Tibial nerve (tissue), 4 donors: ENCODE measurements around the gene LSP1. TPM values are rescaled to one million over a fixed set of nuclear protein-coding genes. Genes with fewer than 3 reads are reported as not detected.
A peak's percentile ranks its signal among the peaks of the same experiment; 100 is the strongest.

Experiments
- DNase-seq, 2 donors: peaks; one replicate each; pipeline ENCODE4 v3.0.0-alpha.2; 2019; ENCODE audit warnings: low spot score in 2 of 2
- H3K27ac ChIP-seq, 4 donors: fragments of 200-600 bp; sonication (generic) in 3 of 4; one replicate each; pipeline ENCODE4 v1.5.1; 2017 to 2019; ENCODE audit warnings: mild to moderate bottlenecking in 1 of 4
- H3K27me3 ChIP-seq, 2 donors: fragments of 200-600 bp; sonication (generic) in 1 of 2; one replicate each; pipeline versions ENCODE4 v1.5.1 to v1.6.0; 2017 to 2019
- H3K36me3 ChIP-seq, 3 donors: fragments of 200-600 bp; sonication (generic); one replicate each; pipeline ENCODE4 v1.5.1; 2018 to 2019
- H3K4me1 ChIP-seq, 4 donors: fragments of 200-600 bp; sonication (generic) in 3 of 4; one replicate each; pipeline ENCODE4 v1.5.1; 2017 to 2019
- H3K4me3 ChIP-seq, 4 donors: fragments of 200-600 bp; sonication (generic) in 3 of 4; one replicate each; pipeline ENCODE4 v1.5.1; 2017 to 2019; ENCODE audit warnings: mild to moderate bottlenecking in 1 of 4, moderate library complexity in 1 of 4
- H3K9me3 ChIP-seq, 4 donors: fragments of 200-600 bp; sonication (generic) in 3 of 4; one replicate each; pipeline ENCODE4 v1.5.1; 2017 to 2019
- EP300 ChIP-seq, 2 donors: sonication (generic); formaldehyde crosslinking; IDR thresholded peaks; one replicate each; pipeline ENCODE4 v1.6.1; 2017; ENCODE audit warnings: antibody characterized with exemption in 2 of 2, mild to moderate bottlenecking in 1 of 2
- POLR2A ChIP-seq, 2 donors: fragments of 450-650 bp; IDR thresholded peaks; one replicate each; pipeline ENCODE4 v1.6.1; 2017; ENCODE audit warnings: antibody characterized with exemption in 2 of 2, mild to moderate bottlenecking in 2 of 2, moderate library complexity in 2 of 2
- WGBS, 2 donors: methylation state at CpG; one replicate each; pipeline ENCODE4 v1.1.5; 2018; 5-methylcytosine and 5-hydroxymethylcytosine counted together
- total RNA-seq, 4 donors: library from RNA; depleted of rRNA; stranded (reverse); fragments of >200 nt; gene quantifications; one replicate each; pipeline ENCODE4 v1.1.0, GENCODE V29; 2016
- TF ChIP-seq, protein P1 (sequence below), 5 experiments: fragments of 200-600 bp in 3 of 5; fragments of 450-650 bp in 2 of 5; sonication (generic) in 3 of 5; IDR thresholded peaks; one replicate each; pipeline ENCODE4 v1.5.1; 2016 to 2019; ENCODE audit warnings: antibody characterized with exemption in 5 of 5, mild to moderate bottlenecking in 3 of 5, moderate library complexity in 2 of 5

LSP1 gene
- total RNA-seq, 4 donors from 2014 or later = 36.9 to 69.0 (median 50.2) TPM

DNA sequence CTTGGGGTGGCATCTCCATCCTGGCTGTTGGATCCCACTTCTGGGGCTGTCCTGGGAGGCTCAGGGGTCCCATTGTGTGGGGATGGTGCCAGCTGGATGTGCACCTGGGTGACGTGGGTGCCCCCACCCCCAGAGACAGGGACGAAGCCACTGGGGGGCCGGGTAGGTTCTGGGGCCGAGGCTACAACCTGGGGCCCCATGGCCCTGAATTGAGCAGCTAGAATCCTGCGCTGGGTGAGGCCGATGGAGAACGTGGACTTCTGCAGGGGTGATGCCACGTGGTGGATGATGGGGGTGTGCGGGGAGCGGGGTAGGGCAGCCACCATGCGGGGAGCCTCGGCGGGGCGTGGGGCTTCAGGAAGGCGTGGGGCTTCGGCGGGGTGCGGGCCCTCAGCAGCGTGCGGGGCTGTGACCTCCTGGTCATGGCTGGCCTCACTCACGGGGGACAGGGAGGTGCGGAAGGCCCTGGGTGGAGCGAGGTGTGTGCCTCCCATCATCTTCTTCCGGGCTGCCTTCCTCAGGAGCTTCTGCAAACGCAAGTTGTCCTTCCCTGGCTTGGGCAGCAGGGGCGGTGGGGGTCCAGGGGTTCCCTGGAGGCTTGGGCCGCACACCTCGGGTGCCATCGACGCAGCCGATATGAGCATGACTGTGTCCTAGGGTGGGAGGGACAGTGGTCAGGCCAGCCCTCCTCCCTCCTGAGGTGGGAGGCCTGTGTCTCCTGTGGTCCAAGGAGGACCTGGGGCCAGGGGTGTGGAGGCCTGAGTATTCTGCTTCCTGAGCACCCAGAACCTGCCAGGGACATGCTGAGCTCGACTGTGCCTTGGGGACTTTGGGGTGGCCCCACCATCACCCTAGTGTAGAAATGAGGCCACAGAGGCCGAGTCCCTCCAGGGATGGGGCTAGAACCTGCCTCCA is 37.3 kb downstream of the LSP1 start:
- whole genome bisulfite sequencing, 2 donors = 82 to 94% methylated on average over 26 to 32 of the region's 33 CpGs
- Histone ChIP-seq H3K36me3 (peaks cover 0 to 20% (median 0%) of the 10 kb centered on the region in 3 donors), H3K27ac (peak overlapping the region in 1 of 4 donors; percentile 29), H3K27me3 (no peaks in the 10 kb centered on the region), H3K9me3 (no peaks in the 10 kb centered on the region), H3K4me3 (no peak overlapping the region), H3K4me1 (peaks cover 0 to 10% (median 0%) of the 10 kb centered on the region in 4 donors)
- TF ChIP-seq POLR2A (IDR thresholded peaks at IDR 0.05) = no peak
- TF ChIP-seq, protein P1, sequence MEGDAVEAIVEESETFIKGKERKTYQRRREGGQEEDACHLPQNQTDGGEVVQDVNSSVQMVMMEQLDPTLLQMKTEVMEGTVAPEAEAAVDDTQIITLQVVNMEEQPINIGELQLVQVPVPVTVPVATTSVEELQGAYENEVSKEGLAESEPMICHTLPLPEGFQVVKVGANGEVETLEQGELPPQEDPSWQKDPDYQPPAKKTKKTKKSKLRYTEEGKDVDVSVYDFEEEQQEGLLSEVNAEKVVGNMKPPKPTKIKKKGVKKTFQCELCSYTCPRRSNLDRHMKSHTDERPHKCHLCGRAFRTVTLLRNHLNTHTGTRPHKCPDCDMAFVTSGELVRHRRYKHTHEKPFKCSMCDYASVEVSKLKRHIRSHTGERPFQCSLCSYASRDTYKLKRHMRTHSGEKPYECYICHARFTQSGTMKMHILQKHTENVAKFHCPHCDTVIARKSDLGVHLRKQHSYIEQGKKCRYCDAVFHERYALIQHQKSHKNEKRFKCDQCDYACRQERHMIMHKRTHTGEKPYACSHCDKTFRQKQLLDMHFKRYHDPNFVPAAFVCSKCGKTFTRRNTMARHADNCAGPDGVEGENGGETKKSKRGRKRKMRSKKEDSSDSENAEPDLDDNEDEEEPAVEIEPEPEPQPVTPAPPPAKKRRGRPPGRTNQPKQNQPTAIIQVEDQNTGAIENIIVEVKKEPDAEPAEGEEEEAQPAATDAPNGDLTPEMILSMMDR (IDR thresholded peaks at IDR 0.05) = no peak
- TF ChIP-seq EP300 (IDR thresholded peaks at IDR 0.05) = no peak
- no peak for DNase-seq

DNA sequence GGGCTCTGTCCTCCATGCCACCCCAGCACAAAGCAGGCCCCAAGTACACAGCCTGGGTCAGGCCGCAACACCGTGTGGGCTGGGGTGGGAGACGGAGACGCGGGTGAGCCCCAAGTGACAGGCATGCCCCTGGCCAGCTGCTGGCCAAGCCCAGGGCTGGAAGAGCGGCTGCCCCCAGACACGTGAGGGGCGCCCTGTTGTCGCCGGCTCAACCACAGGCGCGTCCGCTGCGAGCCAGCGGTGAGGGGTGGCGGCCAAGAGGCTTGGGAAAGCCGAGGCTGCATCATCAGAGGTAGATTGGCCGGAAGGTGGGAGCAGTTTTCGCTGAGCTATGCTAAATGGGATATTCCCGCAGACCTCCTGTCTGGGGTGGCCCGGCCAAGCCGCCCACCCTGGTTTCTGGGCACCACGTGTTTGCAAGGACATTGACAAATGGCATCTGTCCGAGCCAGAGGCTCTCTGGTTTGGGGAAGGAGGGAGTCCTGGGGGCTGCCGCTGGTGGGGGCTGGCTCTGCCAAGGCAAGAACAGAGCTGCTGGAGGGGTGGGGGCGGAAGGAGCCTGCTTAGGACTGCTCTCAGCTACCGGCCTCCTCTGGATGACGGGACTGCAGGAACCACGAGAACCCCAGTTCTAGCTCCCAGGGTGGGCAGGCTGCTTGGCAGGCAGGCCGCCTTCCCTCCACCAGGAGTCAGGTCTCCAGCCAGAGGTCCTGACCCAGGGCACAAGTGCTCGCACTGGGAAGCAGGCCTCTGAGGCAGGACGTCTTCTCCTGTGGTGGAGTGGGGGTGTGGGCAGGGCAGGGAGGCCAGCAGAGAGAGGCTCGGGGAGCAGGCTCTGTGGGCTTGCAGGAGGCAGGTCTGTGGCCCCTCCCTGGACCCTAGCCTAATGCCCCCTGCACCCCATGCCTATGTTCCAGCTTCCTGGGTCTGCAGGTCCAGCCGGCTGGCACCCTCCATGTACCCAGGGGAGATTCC is 38.3 kb downstream of the LSP1 start:
- no peaks in the 10 kb centered on the region for H3K9me3 ChIP-seq
- no peak for DNase-seq
- peak overlapping the region in 1 of 4 donors; percentile 29 for H3K27ac ChIP-seq
- H3K4me1 ChIP-seq = peaks cover 0 to 10% (median 0%) of the 10 kb centered on the region in 4 donors
- no peak overlapping the region for H3K4me3 ChIP-seq
- H3K27me3 ChIP-seq = no peaks in the 10 kb centered on the region
- H3K36me3 ChIP-seq = peaks cover 0 to 14% (median 0%) of the 10 kb centered on the region in 3 donors
- TF ChIP-seq, protein P1 (IDR thresholded peaks at IDR 0.05) = no peak
- no peak for TF ChIP-seq POLR2A (IDR thresholded peaks at IDR 0.05)
- TF ChIP-seq EP300 (IDR thresholded peaks at IDR 0.05) = no peak
- WGBS, 2 donors = 75 to 77% methylated on average over 27 to 30 of the region's 34 CpGs

- peaks cover 0 to 8% (median 0%) of the 10 kb centered on the region in 3 donors for H3K36me3 ChIP-seq
- no peak within 1 kb of the TSS for H3K4me3 ChIP-seq
- H3K9me3 ChIP-seq = no peaks in the 10 kb centered on the region
- 64 to 78% methylated on average over 7 of the region's 7 CpGs for WGBS, 2 donors
- TF ChIP-seq POLR2A (IDR thresholded peaks at IDR 0.05) (no peak), EP300 (IDR thresholded peaks at IDR 0.05) (no peak)
- TF ChIP-seq, protein P1 (IDR thresholded peaks at IDR 0.05) = no peak
- DNase-seq = no peak
- peaks cover 0 to 10% (median 0%) of the 10 kb centered on the region in 4 donors for H3K4me1 ChIP-seq
- H3K27me3 ChIP-seq = no peaks in the 10 kb centered on the region
- H3K27ac ChIP-seq = peak within 1 kb of the TSS in 1 of 4 donors; percentile 29
These were observed 38.9 kb downstream of the LSP1 start, which contains the start of gene PRR33 for GRCh38 chr11:1891831-1892115. TSS of gene PRR33 (minus strand) at chr11:1891895. CDS start at chr11:1890584, 1,311 bp downstream.

GRCh38 chr11:1892116-1892515 is 39.2 kb downstream of the LSP1 start:
- Histone ChIP-seq H3K4me1 (peaks cover 0 to 10% (median 0%) of the 10 kb centered on the region in 4 donors), H3K36me3 (peaks cover 0 to 5% (median 0%) of the 10 kb centered on the region in 3 donors), H3K27me3 (no peaks in the 10 kb centered on the region), H3K9me3 (no peaks in the 10 kb centered on the region), H3K27ac (no peak overlapping the region), H3K4me3 (no peak overlapping the region)
- WGBS, 2 donors = 33 to 55% methylated on average over 3 to 6 of the region's 7 CpGs
- TF ChIP-seq POLR2A (IDR thresholded peaks at IDR 0.05) = no peak
- TF ChIP-seq EP300 (IDR thresholded peaks at IDR 0.05) = no peak
- TF ChIP-seq, protein P1 (IDR thresholded peaks at IDR 0.05) = no peak
- no peak for DNase-seq
